OCI-LY7 (cell line): ENCODE measurements around the gene PCARE. TPM values are rescaled to one million over a fixed set of nuclear protein-coding genes. Genes with fewer than 3 reads are reported as not detected.

ENCODE experiments used
- BruUV-seq: library from RNA; stranded (reverse); fragments of 400-500 nt; replicated peaks from 2 replicates; lab custom pipeline; 2021; lab: Mats Ljungman, UMichigan
- CTCF ChIA-PET: fragments of 300-600 bp; sonication (Branson Sonifier 250); formaldehyde crosslinking; loops from one replicate; lab custom pipeline; 2022; ENCODE audit warnings: antibody characterized with exemption; ENCODE audit not compliant: unreplicated experiment; lab: Charles Lee
- POLR2A ChIA-PET: fragments of 300-600 bp; sonication (Branson Sonifier 250); formaldehyde crosslinking; loops from one replicate; lab custom pipeline; 2022; ENCODE audit warnings: antibody characterized with exemption; lab: Charles Lee
- DNase-seq: peaks from one replicate; pipeline ENCODE4 v3.0.0-alpha.2; 2015; ENCODE audit warnings: low spot score
- H2AFZ ChIP-seq: fragments of 200-600 bp; sonication (generic), shearing (Covaris generic); 2 replicates; pipeline ENCODE4 v1.6.1; 2014; ENCODE audit warnings: mild to moderate bottlenecking, antibody characterized with exemption, low read length, moderate library complexity
- H3K27ac ChIP-seq: fragments of 200-600 bp; sonication (generic); 2 replicates; pipeline ENCODE4 v1.5.1; 2014; ENCODE audit warnings: mixed run types, low read depth, mild to moderate bottlenecking, moderate library complexity, low read length, inconsistent platforms; ENCODE audit not compliant: poor library complexity, severe bottlenecking
- H3K36me3 ChIP-seq: fragments of 200-600 bp; sonication (generic); 2 replicates; pipeline ENCODE4 v1.6.1; 2014; ENCODE audit warnings: mild to moderate bottlenecking, antibody characterized with exemption, low read length, moderate library complexity, mixed read lengths; ENCODE audit not compliant: insufficient read depth
- H3K4me1 ChIP-seq: fragments of 200-600 bp; sonication (generic); 2 replicates; pipeline ENCODE4 v1.5.1; 2014; ENCODE audit warnings: mild to moderate bottlenecking, low read length; ENCODE audit not compliant: insufficient read depth, poor library complexity, severe bottlenecking
- H3K4me2 ChIP-seq: fragments of 200-600 bp; sonication (generic); 2 replicates; pipeline ENCODE4 v1.6.1; 2014; ENCODE audit warnings: mild to moderate bottlenecking, low read length
- H3K4me3 ChIP-seq: fragments of 200-600 bp; sonication (generic); 2 replicates; pipeline ENCODE4 v1.5.1; 2014; ENCODE audit warnings: mild to moderate bottlenecking, low read depth, low read length; ENCODE audit not compliant: poor library complexity, severe bottlenecking
- H3K79me2 ChIP-seq: fragments of 200-600 bp; sonication (generic); 2 replicates; pipeline ENCODE4 v1.6.1; 2016; ENCODE audit warnings: low read depth, mild to moderate bottlenecking, low read length, moderate library complexity, mixed read lengths; ENCODE audit not compliant: insufficient read depth
- H3K9me2 ChIP-seq: fragments of 200-600 bp; sonication (generic); 2 replicates; pipeline ENCODE4 v1.6.1; 2016; ENCODE audit warnings: mild to moderate bottlenecking, low read length, mixed read lengths; ENCODE audit not compliant: insufficient read depth
- H3K9me3 ChIP-seq: fragments of 200-600 bp; sonication (generic); 2 replicates; pipeline ENCODE4 v1.6.1; 2014; ENCODE audit warnings: mild to moderate bottlenecking, mixed run types, low read length, mixed read lengths
- H4K20me1 ChIP-seq: fragments of 200-600 bp; sonication (generic); 2 replicates; pipeline ENCODE4 v1.6.1; 2014; ENCODE audit warnings: mild to moderate bottlenecking, antibody characterized with exemption, low read length, moderate library complexity, mixed read lengths; ENCODE audit not compliant: insufficient read depth
- CTCF ChIP-seq: fragments of 200-600 bp; sonication (generic); conservative IDR thresholded peaks from 2 replicates; pipeline ENCODE4 v1.5.1; 2014; ENCODE audit warnings: mild to moderate bottlenecking, antibody characterized with exemption, low read length, moderate library complexity, mixed read lengths
- EZH2phosphoT487 ChIP-seq: fragments of 200-600 bp; sonication (generic); IDR thresholded peaks from 2 replicates; pipeline ENCODE4 v1.6.1; 2018; ENCODE audit warnings: low read depth, borderline replicate concordance, mild to moderate bottlenecking, mixed run types, antibody characterized with exemption, low read length, moderate library complexity, mixed read lengths
- intact Hi-C: fragments of 100-400 bp; cut with micrococcal nuclease; formaldehyde crosslinking; loops from one replicate; pipeline ENCODE4 v1.10.0; 2022; ENCODE audit not compliant: unreplicated experiment
- total RNA-seq, 2 experiments: library from RNA; depleted of rRNA in 1 of 2; stranded (reverse); fragments of >200 nt in 1 of 2; shearing (Covaris generic) in 1 of 2; gene quantifications; 2 replicates each; pipeline ENCODE4 v1.2.3, GENCODE V29; 2014 to 2022

The PCARE gene
- total RNA-seq, 2 experiments from 2014 or later, result not detected

GRCh38 chr2:29050591-29050990 is 23.7 kb downstream of the PCARE start:
- BruUV-seq, result no TSS peak
- CTCF ChIA-PET, result no interaction called here
- POLR2A ChIA-PET, result interaction anchor here (0.6 kb wide), 1 partner anchor 119 kb away, joined by 3 read pairs; no protein-coding TSS in a partner anchor

GRCh38 chr2:29047083-29047845 is 27.1 kb downstream of the PCARE start:
- intact Hi-C loops, result no loop called here
- CTCF ChIA-PET, result no interaction called here
- Histone ChIP-seq H2AFZ (no peak overlapping the region), H3K9me3 (no peaks in the 10 kb centered on the region), H3K4me1 (no peaks in the 10 kb centered on the region), H3K27ac (no peak overlapping the region), H3K79me2 (no peaks in the 10 kb centered on the region), H3K4me2 (no peak overlapping the region), H3K36me3 (no peaks in the 10 kb centered on the region), H3K9me2 (no peaks in the 10 kb centered on the region), H4K20me1 (no peaks in the 10 kb centered on the region), H3K4me3 (no peak overlapping the region)
- POLR2A ChIA-PET, result interaction anchor here (1.0 kb wide), 1 partner anchor 10 kb away, joined by 3 read pairs; no protein-coding TSS in a partner anchor
- no peak for DNase-seq
- TF ChIP-seq CTCF (no peak), EZH2phosphoT487 (no peak)
- BruUV-seq, result no TSS peak

More at GRCh38 chr2:29050591-29050990, 23.7 kb downstream of the PCARE start:
- no peaks in the 10 kb centered on the region for H3K4me1 ChIP-seq
- H3K9me2 ChIP-seq, result no peaks in the 10 kb centered on the region
- H3K79me2 ChIP-seq, result no peaks in the 10 kb centered on the region
- H3K9me3 ChIP-seq, result no peaks in the 10 kb centered on the region
- no peak overlapping the region for H3K27ac ChIP-seq
- TF ChIP-seq EZH2phosphoT487 (no peak), CTCF (no peak)
- no peak overlapping the region for H2AFZ ChIP-seq
- H3K4me2 ChIP-seq, result no peak overlapping the region
- no peak for DNase-seq
- intact Hi-C loops, result no loop called here
- H4K20me1 ChIP-seq, result no peaks in the 10 kb centered on the region
- no peaks in the 10 kb centered on the region for H3K36me3 ChIP-seq
- no peak overlapping the region for H3K4me3 ChIP-seq

GRCh38 chr2:29046321-29046720 is 28.0 kb downstream of the PCARE start:
- POLR2A ChIA-PET, result no interaction called here
- DNase-seq, result no peak
- Histone ChIP-seq H3K79me2 (no peaks in the 10 kb centered on the region), H2AFZ (no peak overlapping the region), H3K4me3 (no peak overlapping the region), H3K9me3 (no peaks in the 10 kb centered on the region), H3K27ac (no peak overlapping the region), H3K4me1 (no peaks in the 10 kb centered on the region), H3K4me2 (no peak overlapping the region), H4K20me1 (no peaks in the 10 kb centered on the region), H3K9me2 (no peaks in the 10 kb centered on the region), H3K36me3 (no peaks in the 10 kb centered on the region)
- no TSS peak for BruUV-seq
- CTCF ChIA-PET, result no interaction called here
- intact Hi-C loops, result no loop called here
- TF ChIP-seq EZH2phosphoT487, result no peak
- no peak for TF ChIP-seq CTCF
